ENCODE data around the gene SBF2.

SBF2 gene

GRCh38 chr11:9748361-9748970, 545.6 kb downstream of the SBF2 start:
- Histone ChIP-seq H2BK5ac (ENCODE audit: low read length) (no peak overlapping the region), H2BK15ac (ENCODE audit: low read length) (no peak overlapping the region), H3K4me3 (ENCODE audit: low read length in 2 of 2) (no peak overlapping the region), H3K27ac (replicated peaks; ENCODE audit: low read length) (no peak overlapping the region), H3K4me2 (ENCODE audit: insufficient read depth, low read length, poor library complexity, severe bottlenecking) (no peak overlapping the region), H3K4ac (ENCODE audit: low read length) (no peak overlapping the region), H2BK120ac (ENCODE audit: low read depth, low read length) (no peak overlapping the region), H3K4me1 (ENCODE audit: control insufficient read depth in 2 of 2, insufficient read depth in 1 of 2, low read depth in 1 of 2, low read length in 2 of 2) (peaks cover 0 to 5% of the 10 kb centered on the region in 2 donors), H3K18ac (ENCODE audit: low read length) (no peak overlapping the region), H3K79me1 (ENCODE audit: low read depth, low read length) (no peaks in the 10 kb centered on the region), H4K8ac (ENCODE audit: low read depth, low read length) (no peak overlapping the region), H3K27me3 (ENCODE audit: control insufficient read depth in 3 of 3, insufficient read depth in 3 of 3, low read depth in 1 of 3, low read length in 3 of 3) (no peaks in the 10 kb centered on the region), H3K9ac (ENCODE audit: low read depth, low read length, poor library complexity) (no peak overlapping the region), H4K91ac (ENCODE audit: low read depth, low read length, poor library complexity) (no peak overlapping the region), H2AK5ac (ENCODE audit: low read depth, low read length) (no peak overlapping the region), H2AFZ (ENCODE audit: low read length) (no peak overlapping the region), H3K36me3 (replicated peaks in 1 of 2; ENCODE audit: control insufficient read depth in 2 of 2, insufficient read depth in 2 of 2, low read length in 2 of 2) (peaks cover 4 to 40% of the 10 kb centered on the region in 2 donors), H3K23ac (ENCODE audit: low read depth, low read length, poor library complexity) (no peak overlapping the region), H3K14ac (ENCODE audit: low read length) (no peak overlapping the region), H3K9me3 (replicated peaks in 1 of 2; ENCODE audit: control insufficient read depth in 2 of 2, insufficient read depth in 1 of 2, low read depth in 1 of 2, low read length in 2 of 2) (peaks cover 0 to 3% of the 10 kb centered on the region in 2 donors), H2BK12ac (ENCODE audit: low read length) (no peak overlapping the region)
- DNase-seq (ENCODE audit: low spot score), result no peak
- WGBS, 2 donors (ENCODE audit: extremely low coverage in 2 of 2, insufficient read length in 2 of 2, insufficient replicate concordance in 1 of 2), result no CpG with 5 or more reads among the region's 7 CpGs

GRCh38 chr11:9747828-9748227, 546.2 kb downstream of the SBF2 start:
- no peak overlapping the region for H3K14ac ChIP-seq (ENCODE audit: low read length)
- no peak overlapping the region for H2BK12ac ChIP-seq (ENCODE audit: low read length)
- no peak overlapping the region for H2BK5ac ChIP-seq (ENCODE audit: low read length)
- H3K4me1 ChIP-seq (ENCODE audit: control insufficient read depth in 2 of 2, insufficient read depth in 1 of 2, low read depth in 1 of 2, low read length in 2 of 2), result peaks cover 0 to 5% of the 10 kb centered on the region in 2 donors
- no peak overlapping the region for H3K4me3 ChIP-seq (ENCODE audit: low read length in 2 of 2)
- no peak overlapping the region for H4K8ac ChIP-seq (ENCODE audit: low read depth, low read length)
- DNase-seq (ENCODE audit: low spot score), result no peak
- WGBS, 2 donors (ENCODE audit: extremely low coverage in 2 of 2, insufficient read length in 2 of 2, insufficient replicate concordance in 1 of 2), result no CpG with 5 or more reads among the region's 5 CpGs
- H3K27me3 ChIP-seq (ENCODE audit: control insufficient read depth in 3 of 3, insufficient read depth in 3 of 3, low read depth in 1 of 3, low read length in 3 of 3), result no peaks in the 10 kb centered on the region
- H2BK15ac ChIP-seq (ENCODE audit: low read length), result no peak overlapping the region
- H3K9ac ChIP-seq (ENCODE audit: low read depth, low read length, poor library complexity), result no peak overlapping the region
- H4K91ac ChIP-seq (ENCODE audit: low read depth, low read length, poor library complexity), result no peak overlapping the region
- H2AK5ac ChIP-seq (ENCODE audit: low read depth, low read length), result no peak overlapping the region
- H3K23ac ChIP-seq (ENCODE audit: low read depth, low read length, poor library complexity), result no peak overlapping the region
- H3K36me3 ChIP-seq (replicated peaks in 1 of 2; ENCODE audit: control insufficient read depth in 2 of 2, insufficient read depth in 2 of 2, low read length in 2 of 2), result peaks cover 4 to 40% of the 10 kb centered on the region in 2 donors
- H3K4me2 ChIP-seq (ENCODE audit: insufficient read depth, low read length, poor library complexity, severe bottlenecking), result no peak overlapping the region
- H3K9me3 ChIP-seq (replicated peaks in 1 of 2; ENCODE audit: control insufficient read depth in 2 of 2, insufficient read depth in 1 of 2, low read depth in 1 of 2, low read length in 2 of 2), result peaks cover 0 to 3% of the 10 kb centered on the region in 2 donors
- no peak overlapping the region for H3K4ac ChIP-seq (ENCODE audit: low read length)
- no peak overlapping the region for H2BK120ac ChIP-seq (ENCODE audit: low read depth, low read length)
- H3K18ac ChIP-seq (ENCODE audit: low read length), result no peak overlapping the region
- H3K79me1 ChIP-seq (ENCODE audit: low read depth, low read length), result no peaks in the 10 kb centered on the region
- H2AFZ ChIP-seq (ENCODE audit: low read length), result no peak overlapping the region
- H3K27ac ChIP-seq (replicated peaks; ENCODE audit: low read length), result no peak overlapping the region

- no peak overlapping the region for H2BK15ac ChIP-seq (ENCODE audit: low read length)
- no CpG with 5 or more reads among the region's 1 CpG for WGBS, 2 donors (ENCODE audit: extremely low coverage in 2 of 2, insufficient read length in 2 of 2, insufficient replicate concordance in 1 of 2)
Measured at GRCh38 chr11:9747229-9747628, 546.8 kb downstream of the SBF2 start.

GRCh38 chr11:9745411-9746211, 548.4 kb downstream of the SBF2 start:
- H3K79me1 ChIP-seq (ENCODE audit: low read depth, low read length), result no peaks in the 10 kb centered on the region
- H2BK15ac ChIP-seq (ENCODE audit: low read length), result no peak overlapping the region
- no peak for DNase-seq (ENCODE audit: low spot score)
- H4K91ac ChIP-seq (ENCODE audit: low read depth, low read length, poor library complexity), result no peak overlapping the region
- no peak overlapping the region for H2AFZ ChIP-seq (ENCODE audit: low read length)
- no peak overlapping the region for H2BK5ac ChIP-seq (ENCODE audit: low read length)
- H2BK120ac ChIP-seq (ENCODE audit: low read depth, low read length), result no peak overlapping the region
- no peaks in the 10 kb centered on the region for H3K9me3 ChIP-seq (replicated peaks in 1 of 2; ENCODE audit: control insufficient read depth in 2 of 2, insufficient read depth in 1 of 2, low read depth in 1 of 2, low read length in 2 of 2)
- no CpG with 5 or more reads among the region's 7 CpGs for WGBS, 2 donors (ENCODE audit: extremely low coverage in 2 of 2, insufficient read length in 2 of 2, insufficient replicate concordance in 1 of 2)
- H2BK12ac ChIP-seq (ENCODE audit: low read length), result no peak overlapping the region
- H3K4me2 ChIP-seq (ENCODE audit: insufficient read depth, low read length, poor library complexity, severe bottlenecking), result no peak overlapping the region
- no peak overlapping the region for H3K9ac ChIP-seq (ENCODE audit: low read depth, low read length, poor library complexity)
- no peaks in the 10 kb centered on the region for H3K27me3 ChIP-seq (ENCODE audit: control insufficient read depth in 3 of 3, insufficient read depth in 3 of 3, low read depth in 1 of 3, low read length in 3 of 3)
- H2AK5ac ChIP-seq (ENCODE audit: low read depth, low read length), result no peak overlapping the region
- H3K23ac ChIP-seq (ENCODE audit: low read depth, low read length, poor library complexity), result no peak overlapping the region
- H3K4me1 ChIP-seq (ENCODE audit: control insufficient read depth in 2 of 2, insufficient read depth in 1 of 2, low read depth in 1 of 2, low read length in 2 of 2), result peaks cover 0 to 5% of the 10 kb centered on the region in 2 donors
- no peak overlapping the region for H3K4me3 ChIP-seq (ENCODE audit: low read length in 2 of 2)
- H3K27ac ChIP-seq (replicated peaks; ENCODE audit: low read length), result no peak overlapping the region
- H3K4ac ChIP-seq (ENCODE audit: low read length), result no peak overlapping the region
- no peak overlapping the region for H3K18ac ChIP-seq (ENCODE audit: low read length)
- no peak overlapping the region for H3K14ac ChIP-seq (ENCODE audit: low read length)
- H4K8ac ChIP-seq (ENCODE audit: low read depth, low read length), result no peak overlapping the region
- H3K36me3 ChIP-seq (replicated peaks in 1 of 2; ENCODE audit: control insufficient read depth in 2 of 2, insufficient read depth in 2 of 2, low read length in 2 of 2), result peaks cover 10 to 46% of the 10 kb centered on the region in 2 donors

More at GRCh38 chr11:9747229-9747628, 546.8 kb downstream of the SBF2 start:
- H3K27me3 ChIP-seq (ENCODE audit: control insufficient read depth in 3 of 3, insufficient read depth in 3 of 3, low read depth in 1 of 3, low read length in 3 of 3), result no peaks in the 10 kb centered on the region
- DNase-seq (ENCODE audit: low spot score), result no peak
- H2BK120ac ChIP-seq (ENCODE audit: low read depth, low read length), result no peak overlapping the region
- H3K4ac ChIP-seq (ENCODE audit: low read length), result no peak overlapping the region
- no peak overlapping the region for H4K8ac ChIP-seq (ENCODE audit: low read depth, low read length)
- no peak overlapping the region for H4K91ac ChIP-seq (ENCODE audit: low read depth, low read length, poor library complexity)
- H3K4me2 ChIP-seq (ENCODE audit: insufficient read depth, low read length, poor library complexity, severe bottlenecking), result no peak overlapping the region
- H2AFZ ChIP-seq (ENCODE audit: low read length), result no peak overlapping the region
- no peak overlapping the region for H3K18ac ChIP-seq (ENCODE audit: low read length)
- H3K27ac ChIP-seq (replicated peaks; ENCODE audit: low read length), result no peak overlapping the region
- no peak overlapping the region for H2BK5ac ChIP-seq (ENCODE audit: low read length)
- no peak overlapping the region for H3K14ac ChIP-seq (ENCODE audit: low read length)
- no peak overlapping the region for H2BK12ac ChIP-seq (ENCODE audit: low read length)
- no peak overlapping the region for H3K23ac ChIP-seq (ENCODE audit: low read depth, low read length, poor library complexity)
- H3K4me3 ChIP-seq (ENCODE audit: low read length in 2 of 2), result no peak overlapping the region
- peaks cover 0 to 2% of the 10 kb centered on the region in 2 donors for H3K9me3 ChIP-seq (replicated peaks in 1 of 2; ENCODE audit: control insufficient read depth in 2 of 2, insufficient read depth in 1 of 2, low read depth in 1 of 2, low read length in 2 of 2)
- peaks cover 7 to 39% of the 10 kb centered on the region in 2 donors for H3K36me3 ChIP-seq (replicated peaks in 1 of 2; ENCODE audit: control insufficient read depth in 2 of 2, insufficient read depth in 2 of 2, low read length in 2 of 2)
- no peak overlapping the region for H2AK5ac ChIP-seq (ENCODE audit: low read depth, low read length)
- peaks cover 0 to 5% of the 10 kb centered on the region in 2 donors for H3K4me1 ChIP-seq (ENCODE audit: control insufficient read depth in 2 of 2, insufficient read depth in 1 of 2, low read depth in 1 of 2, low read length in 2 of 2)
- H3K9ac ChIP-seq (ENCODE audit: low read depth, low read length, poor library complexity), result no peak overlapping the region
- no peaks in the 10 kb centered on the region for H3K79me1 ChIP-seq (ENCODE audit: low read depth, low read length)
